GM19043 (cell line): ENCODE measurements around the gene TRIM14.
"Not testable (repeated sequence)": the region's sequence is repeated elsewhere in the genome, so short reads cannot be mapped to it uniquely, and the experiment has no call there.

Experiments used
- ATAC-seq: cut with Tn5 transposase; IDR thresholded peaks from one replicate; pipeline ENCODE4 v1.9.1; 2021; ENCODE audit warnings: low read depth; ENCODE audit not compliant: unreplicated experiment

TRIM14 gene

DNA sequence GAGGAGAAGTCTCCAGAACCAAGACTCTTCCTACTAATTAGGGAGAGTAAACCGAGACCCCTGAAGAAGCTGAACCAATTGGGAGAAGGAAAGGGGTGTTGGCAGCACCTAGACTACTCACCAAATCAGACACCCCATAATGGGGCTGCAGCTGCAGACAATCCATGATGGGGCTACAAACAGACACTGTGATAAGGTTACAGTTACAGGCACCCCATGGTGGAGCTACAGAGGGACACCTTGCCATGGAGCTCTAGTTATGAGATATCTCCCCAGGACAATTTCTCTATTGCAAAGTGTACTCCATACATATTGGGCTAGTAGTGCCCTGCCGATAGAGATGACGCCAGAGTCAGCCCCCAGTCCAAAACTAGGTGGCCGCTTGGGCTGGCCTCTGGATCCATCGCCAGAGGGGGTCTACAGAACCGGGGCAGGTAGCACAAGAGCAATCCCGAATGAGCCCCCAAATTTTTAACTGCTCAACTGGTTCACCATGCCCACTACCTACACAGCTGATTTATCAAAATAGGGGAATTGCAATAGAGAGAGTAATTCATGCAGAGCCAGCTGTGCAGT lies 64.6 kb downstream of the TRIM14 start:
- ATAC-seq: no peak

DNA sequence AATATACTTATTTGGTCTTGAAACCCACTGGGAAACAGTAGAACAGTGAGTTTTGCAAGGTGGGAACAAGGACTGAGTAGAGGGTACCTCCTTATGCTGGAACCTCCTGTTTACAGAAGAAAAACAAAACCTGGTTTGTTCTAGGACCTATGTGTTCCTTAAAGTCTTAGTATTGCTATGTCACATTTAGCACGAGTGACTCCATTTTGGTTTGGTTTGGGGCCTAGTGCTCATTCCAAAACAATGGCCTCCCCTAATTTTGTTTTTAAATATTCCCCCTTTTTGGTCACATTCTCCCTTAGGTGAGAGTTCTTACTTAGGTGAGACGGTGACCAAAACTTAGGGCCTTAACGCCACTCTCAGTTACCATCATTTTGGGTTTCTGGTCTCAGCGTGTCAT lies 68.7 kb downstream of the TRIM14 start:
- ATAC-seq: no peak

DNA sequence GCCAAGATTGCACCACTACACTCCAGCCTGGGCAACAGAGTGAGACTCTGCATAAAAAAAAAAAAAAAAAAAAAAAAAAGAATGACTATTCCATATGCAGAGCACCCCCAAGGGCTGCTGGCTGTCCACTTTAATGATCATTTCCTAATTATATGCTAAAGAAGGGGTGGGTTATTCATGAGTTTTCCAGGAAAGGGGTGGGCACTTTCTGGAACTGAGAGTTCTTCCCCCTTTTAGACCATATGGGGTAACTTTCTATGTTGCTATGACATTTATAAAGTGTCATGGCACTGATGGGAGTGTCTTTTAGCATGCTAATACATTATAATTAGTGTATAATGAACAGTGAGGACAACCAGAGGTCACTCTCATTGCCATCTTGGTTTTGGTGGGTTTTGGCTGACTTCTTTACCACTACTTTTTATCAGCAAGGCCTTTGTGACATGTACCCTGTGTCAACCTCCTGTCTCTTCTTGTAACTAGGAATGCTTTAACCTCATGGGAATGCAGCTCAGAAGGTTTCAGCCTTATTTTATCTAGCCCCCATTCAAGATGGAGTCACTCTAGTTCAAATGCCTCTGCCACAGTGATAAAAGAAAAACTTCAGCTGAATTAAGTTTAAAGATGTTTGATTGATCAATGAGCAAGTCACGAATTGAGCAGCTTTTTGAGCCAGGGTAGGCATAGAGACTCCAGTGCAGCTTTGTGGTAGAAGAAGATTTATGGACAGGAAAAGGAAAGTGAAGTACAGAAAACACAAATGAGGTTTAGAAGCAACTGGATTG lies 69.5 kb downstream of the TRIM14 start:
- ATAC-seq: no peak

DNA sequence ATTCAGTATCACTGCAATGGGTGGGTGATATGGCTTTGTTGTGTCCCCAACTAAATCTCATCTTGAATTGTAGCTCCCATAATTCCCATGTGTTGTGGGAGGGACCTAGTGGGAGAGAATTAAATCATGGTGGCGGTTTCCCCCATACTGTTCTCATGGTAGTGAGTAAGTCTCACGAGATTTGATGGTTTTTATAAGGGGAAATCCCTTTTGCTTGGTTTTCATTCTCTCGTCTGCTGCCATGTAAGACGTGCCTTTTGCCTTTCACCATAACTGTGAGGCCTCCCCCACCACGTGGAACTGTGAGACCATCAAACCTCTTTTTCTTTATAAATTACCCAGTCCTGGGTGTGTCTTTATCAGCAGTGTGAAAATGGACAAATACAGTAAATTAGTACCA lies 72.0 kb downstream of the TRIM14 start:
- no peak for ATAC-seq

DNA sequence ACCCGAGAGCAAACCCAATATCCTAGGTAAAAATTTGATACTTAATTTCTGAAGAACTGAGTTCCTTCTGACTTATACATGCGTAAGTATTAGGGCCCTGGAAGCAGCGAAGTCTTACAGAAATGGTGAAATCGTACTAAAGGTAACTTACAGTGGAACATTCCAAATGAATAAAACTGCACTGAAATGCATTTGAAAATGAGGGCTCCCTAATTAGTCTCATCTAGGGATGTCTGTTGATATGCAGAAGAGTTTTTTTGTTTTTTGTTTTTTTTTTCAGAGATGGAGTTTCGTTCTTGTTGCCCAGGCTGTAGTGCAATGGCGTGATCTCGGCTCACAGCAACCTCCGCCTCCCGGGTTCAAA lies 72.9 kb downstream of the TRIM14 start:
- ATAC-seq: no peak

DNA sequence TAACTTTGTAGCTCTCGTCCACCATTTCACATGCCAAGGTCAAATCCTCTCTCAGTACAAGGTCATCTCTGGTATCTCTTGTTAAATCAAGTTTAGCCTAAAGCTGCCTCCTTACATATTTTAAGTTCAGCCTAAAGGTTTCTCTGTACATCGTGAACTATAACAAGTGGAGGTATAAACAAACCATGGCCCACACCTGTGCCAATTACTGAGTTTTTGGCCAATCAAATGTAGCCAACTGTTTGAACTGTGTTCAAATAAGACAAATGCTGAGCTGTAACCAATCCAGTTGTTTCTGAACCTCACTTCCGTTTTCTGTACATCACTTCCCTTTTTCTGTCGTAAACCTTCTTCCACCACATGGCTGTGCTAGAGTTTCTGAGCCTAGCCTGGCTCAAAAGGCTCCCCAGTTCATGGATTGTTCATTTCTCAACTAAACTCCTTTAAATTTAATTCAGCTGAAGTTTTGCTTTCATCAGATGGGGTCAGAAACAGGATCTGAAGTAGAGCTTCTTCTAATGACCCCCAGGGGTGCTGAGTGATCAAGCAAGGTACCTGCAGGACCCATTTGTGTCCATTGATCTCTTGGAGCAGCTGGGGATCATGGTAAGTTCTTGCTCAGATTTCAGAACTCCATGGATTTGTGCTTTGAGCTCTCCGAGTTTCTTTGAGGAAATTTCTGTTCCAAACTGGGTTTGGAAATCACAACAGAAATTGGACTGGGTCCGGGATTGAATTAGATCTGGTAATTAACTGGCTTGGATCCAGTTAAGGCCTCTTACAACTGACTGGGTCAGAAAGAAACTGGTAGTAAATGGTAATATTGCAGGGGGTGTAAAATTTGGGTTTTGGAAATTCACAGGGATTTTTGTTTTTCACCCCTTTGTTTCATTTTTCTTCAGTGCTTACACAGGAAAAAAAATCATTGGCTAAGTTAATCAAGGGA lies 73.5 kb downstream of the TRIM14 start:
- ATAC-seq: peak; percentile 66

DNA sequence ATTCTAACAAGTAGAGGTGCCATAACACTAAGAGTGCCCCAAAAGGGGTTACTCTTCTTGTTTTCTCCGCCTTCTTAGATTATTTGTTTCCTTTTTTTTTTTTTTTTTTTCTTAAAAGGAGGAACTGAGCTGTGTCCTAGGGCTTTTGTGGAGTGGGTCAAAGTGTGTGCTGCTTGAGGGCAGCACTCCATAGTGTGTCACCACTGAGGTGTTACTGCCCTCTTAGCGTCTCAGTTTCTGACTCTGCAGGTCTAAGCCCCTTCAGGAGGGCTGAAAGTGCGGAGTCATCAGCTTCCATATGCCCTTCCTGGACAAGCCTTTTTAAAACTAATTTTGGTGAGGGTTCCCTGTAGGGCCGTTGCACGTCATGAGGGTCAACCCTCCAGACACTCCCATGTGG lies 75.1 kb downstream of the TRIM14 start:
- no peak for ATAC-seq

DNA sequence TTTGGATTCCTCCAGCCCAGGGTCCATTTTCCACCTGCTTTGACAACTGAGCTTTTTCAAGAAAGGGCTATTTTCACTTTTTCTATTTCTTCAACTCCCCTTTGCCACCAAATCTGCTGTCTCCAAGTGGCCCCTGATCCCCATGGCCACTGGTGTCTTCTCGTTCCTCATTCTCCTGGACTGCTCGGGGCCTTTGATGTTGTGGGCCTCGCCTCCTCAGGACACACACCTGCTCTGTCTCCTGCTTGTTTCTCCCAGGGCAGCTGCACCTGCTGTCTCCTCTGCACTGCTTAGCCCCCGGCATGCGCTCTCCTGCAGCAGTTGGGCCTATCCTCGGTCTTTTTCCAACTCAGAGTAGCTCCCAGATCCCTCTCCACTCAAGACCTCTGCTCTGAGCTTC lies 78.8 kb downstream of the TRIM14 start:
- no peak for ATAC-seq

DNA sequence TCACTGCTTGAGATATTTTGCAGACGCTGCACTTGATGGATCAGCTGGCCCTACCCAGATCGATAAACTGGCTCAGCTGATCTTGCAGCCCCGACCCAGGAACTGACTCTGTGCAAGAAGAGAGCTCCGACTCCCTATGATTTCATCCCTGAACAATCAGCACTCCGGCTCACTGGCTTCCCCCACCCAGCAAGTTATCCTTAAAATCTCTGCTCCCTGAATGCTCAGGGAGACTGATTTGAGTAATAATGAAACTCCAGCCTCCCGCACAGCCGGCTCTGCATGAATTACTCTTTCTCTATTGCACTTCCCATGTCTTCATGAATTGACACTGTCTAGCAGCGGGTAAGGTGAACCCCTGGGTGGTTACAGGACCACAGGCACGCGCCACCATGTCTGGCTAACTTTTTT lies 79.4 kb downstream of the TRIM14 start:
- ATAC-seq: no peak

DNA sequence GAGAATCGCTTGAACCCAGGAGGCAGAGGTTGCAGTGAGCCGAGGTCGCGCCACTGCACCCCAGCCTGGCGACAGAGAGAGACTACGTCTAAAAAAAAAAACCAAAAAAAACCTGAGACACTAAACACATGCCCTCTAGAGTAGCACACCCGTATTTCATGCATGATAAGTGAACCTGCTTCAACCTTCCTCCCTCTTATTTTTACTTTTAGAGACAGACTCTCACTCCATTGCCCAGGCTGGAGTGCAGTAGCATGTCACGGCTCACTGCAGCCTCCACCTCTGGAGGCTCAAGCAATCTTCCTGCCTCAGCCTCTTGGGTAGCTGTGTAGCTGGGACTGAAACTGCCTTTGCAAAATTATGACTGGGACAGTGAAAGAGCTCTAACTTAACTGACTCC lies 80.1 kb downstream of the TRIM14 start:
- no peak for ATAC-seq

DNA sequence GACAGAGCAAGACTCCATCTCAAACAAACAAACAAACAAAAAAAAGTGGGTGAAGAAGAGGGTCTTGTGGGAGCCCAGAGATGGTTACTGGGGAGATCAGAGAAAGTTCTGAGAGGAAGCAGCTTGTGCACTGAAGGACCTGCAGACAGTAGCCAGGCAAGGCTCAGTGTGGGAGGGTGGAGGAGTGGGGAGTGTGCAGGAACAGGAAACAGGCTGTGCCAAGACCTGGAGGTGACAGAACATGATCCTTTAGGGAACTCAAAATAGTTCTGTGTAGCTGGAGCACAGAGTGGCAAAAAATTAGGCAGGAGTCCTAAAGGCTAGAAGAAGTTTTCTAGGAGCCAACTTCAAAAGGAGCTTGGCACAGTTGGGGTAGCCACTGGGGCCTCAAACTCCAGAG lies 81.7 kb downstream of the TRIM14 start:
- no peak for ATAC-seq

DNA sequence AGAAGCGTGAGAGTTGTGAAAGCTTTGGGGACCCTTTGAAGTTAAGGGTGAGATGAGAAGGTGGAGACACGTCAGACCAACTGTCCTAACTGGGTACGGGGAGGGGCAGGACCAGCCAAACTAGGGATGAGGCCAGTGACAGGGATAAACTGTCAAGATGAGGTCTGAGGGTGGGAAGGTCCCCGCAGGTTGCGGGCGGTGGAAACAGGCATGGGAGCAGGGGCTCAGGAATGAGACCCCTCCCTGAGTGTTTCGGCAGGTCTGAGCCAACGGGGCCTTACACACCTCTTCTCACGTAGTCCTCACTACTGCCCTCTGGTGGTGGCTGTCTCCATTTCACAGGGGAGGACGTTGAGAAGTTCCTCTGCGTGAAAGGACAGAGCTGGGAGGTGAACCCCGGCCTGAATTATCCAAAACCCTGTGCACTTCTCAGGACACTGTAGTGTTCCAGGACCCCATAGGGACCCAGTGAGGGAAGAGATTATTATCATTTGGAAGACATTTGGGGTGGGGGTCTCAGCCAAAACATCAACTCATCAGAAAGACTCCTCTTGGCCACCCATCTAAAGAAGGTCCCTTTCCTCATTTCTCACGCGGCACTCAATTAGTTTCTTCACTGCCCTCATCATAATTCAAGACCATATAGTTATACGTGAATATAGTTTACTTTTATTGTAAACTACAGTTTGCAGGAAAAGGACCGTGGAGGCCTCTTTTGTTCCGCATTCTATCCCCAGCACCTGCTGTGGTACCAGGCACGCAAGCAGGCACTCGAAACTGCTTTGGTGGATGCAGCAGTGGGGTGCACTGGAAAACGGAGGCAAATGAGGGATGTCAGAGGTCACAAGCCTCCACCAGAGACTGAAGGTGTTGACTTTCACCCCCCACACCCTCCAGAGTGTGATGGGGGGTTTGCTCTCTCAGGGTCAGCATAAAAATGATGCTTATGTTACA lies 84.2 kb downstream of the TRIM14 start:
- peak; percentile 44 for ATAC-seq

DNA sequence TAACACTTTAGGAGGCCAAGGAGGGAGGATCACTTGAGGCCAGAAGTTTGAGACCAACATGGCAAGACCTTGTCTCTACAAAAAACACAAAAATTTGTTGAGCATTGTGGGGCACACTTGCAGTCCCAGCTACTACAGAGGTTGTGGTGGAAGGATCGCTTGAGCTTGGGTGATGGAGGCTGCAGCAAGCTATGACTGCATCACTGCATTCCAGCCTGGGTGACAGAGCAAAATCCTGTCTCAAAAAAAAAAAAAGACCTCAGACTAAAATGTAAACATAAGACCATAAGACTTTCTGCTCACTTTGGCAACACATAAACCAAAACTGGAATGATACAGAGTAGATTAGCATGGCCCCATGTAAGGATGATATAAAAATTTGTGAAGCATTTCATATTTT lies 87.1 kb downstream of the TRIM14 start:
- ATAC-seq: no peak

DNA sequence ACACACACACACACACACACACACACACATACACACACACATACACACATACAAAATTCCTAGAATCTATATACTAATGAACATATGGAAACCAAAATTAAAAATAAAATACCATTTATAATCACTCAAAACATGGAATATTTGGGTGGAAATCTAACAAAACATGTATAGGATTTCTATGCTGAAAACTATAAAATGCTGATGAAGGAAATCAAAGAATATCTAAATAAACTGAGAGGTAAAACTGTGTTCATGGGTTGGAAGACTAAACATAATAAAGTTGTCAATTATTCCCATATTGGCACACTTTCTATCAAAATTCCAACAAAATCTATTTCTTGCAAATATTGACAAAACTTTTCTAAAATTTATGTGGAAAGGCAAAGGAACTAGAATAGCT lies 87.9 kb downstream of the TRIM14 start:
- ATAC-seq: no peak

DNA sequence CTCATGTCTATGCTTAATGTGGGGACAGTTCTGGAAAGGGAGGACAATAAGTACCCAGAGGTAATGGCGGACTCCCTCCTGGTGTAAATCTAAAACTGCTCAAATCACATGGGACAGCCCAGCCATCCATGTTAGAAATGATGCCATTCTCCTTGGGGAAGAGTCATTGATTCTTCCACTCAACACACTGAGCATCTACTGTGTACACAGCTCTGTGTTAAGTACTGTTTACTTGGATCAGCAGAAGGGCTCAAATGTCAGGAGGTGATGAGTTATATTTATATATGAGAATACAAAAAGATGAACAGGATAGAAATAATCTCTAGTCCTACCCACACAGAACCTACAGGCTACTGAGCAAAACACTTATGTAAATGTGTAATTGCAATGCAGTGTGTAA lies 94.3 kb downstream of the TRIM14 start:
- no peak for ATAC-seq

DNA sequence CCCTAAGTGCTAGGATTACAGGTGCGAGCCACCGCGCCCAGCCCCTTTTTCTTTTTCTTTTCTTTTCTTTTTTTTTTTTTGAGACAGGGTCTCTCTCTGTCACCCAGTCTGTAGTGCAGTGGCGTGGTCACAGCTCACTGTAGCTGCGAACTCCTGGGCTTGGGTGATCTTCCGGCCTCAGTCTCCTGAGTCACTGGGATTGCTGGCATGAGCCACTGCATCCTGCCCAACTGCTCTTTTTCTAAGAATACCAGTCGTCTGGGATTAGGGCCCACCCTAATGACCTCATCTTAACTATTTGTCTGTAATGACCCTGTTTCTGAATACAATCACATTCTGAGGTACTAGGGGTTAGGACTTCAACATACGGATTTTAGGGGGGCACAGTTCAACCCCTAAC lies 96.6 kb downstream of the TRIM14 start:
- no peak for ATAC-seq

DNA sequence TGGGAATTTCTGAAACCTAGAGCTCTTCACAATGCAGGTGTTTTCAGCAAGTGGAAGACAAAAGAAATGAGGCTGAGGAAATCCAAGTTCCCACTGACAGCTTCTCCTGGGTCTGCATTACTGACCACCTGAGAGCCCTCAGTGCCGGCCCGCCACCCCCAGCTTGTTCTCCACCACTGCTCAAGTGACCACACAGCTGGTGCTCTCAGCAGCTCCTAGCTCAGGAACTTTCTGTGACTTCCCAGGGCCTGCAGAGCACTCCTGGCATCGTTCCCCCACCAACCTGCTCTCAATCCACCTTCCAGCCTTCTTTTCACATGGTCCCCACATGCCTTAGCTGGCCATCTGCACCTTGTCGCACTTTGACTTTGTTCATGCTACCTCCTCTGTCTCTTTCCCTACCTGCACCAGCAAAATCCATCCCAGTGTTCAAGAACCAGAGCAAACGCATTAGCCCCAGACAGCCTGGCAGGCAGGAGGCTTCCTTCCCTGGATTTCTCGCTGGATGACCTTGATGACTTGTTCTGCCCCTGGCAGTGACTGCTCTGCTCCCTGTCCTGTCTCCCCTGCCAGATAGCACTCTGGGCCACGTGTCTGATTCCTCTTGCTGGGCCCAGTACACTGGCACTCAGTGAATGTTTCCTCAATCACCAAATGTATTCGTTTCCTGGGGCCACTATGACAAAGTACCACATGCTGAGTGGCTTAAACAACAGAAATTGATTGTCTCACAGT lies 97.5 kb downstream of the TRIM14 start:
- no peak for ATAC-seq

DNA sequence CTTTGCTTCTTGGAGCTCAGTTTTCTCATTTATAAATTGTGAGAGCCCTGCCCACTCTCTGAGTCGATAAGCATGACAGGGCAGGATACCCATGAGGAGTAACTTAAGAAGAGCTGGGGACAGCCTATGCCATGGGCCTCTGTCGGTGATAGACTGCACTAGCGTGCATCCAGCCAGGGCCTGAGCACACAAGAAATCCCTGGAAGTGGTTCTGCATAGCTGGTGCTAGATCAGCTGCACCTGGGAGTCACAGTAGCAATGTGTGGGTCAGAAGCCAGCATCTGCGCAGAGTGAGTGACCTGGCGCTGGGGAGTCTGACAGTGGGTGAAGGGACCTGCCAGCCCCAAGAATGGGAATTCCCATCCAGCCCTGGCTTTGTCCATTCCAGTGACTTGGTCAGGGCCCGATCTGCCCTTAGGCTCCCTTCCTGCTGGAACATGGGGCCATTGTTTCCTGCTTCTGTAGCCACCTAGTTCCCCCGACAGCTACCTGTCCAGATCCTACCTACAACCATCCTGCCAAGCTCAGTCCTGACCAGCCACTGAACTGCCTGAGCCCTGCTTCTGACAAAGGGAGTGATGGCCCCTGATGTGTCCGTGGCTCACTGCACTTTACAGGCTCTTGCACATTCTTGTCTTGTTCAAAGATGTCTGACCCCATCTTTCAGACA lies 98.4 kb downstream of the TRIM14 start:
- no peak for ATAC-seq

DNA sequence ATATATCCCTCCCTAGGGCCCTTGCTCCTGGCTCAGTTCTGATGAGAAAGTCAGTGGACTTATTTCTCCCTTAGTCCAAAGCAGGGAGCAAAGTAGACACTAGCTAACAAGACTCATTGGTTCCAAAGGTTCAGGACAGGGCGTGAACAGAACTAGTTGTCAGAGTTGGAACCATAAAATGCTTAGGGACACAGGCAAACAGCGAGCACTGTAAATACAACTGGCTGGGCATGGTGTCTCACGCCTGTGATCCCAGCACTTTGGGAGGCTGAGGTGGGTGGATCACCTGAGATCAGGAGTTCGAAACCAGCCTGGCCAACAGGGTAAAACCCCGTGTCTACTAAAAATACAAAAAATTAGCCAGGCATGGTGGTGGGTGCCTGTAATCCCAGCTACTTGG lies 99.2 kb downstream of the TRIM14 start:
- ATAC-seq: not testable (repeated sequence)
